Adrenal gland (tissue), 12 donors: ENCODE results near the gene TIMM50. TPM values are rescaled to one million over a fixed set of nuclear protein-coding genes. Genes with fewer than 3 reads are reported as not detected.
A peak's percentile ranks its signal among the peaks of the same experiment; 100 is the strongest.

ENCODE experiments used
- DNase-seq, 7 donors: peaks; one replicate each; pipeline ENCODE4 v3.0.0-alpha.2; 2019 to 2020
- H3K27ac ChIP-seq, 5 donors: fragments of 200-600 bp; sonication (generic) in 4 of 5; 1 replicate in 3 of 5; 2 replicates in 2 of 5; pipeline versions ENCODE4 v1.5.1 to v1.8.0; 2016 to 2020; ENCODE audit warnings: mild to moderate bottlenecking in 1 of 5
- H3K27me3 ChIP-seq: fragments of 200-600 bp; 2 replicates; pipeline ENCODE4 v1.8.0; 2021
- H3K36me3 ChIP-seq, 2 donors: fragments of 200-600 bp; replicated peaks in 1 of 2; 1 replicate in 1 of 2; 2 replicates in 1 of 2; pipeline versions ENCODE4 v1.5.1 to v1.8.0; 2018 to 2022
- H3K4me1 ChIP-seq, 2 donors: fragments of 200-600 bp; replicated peaks in 1 of 2; 1 replicate in 1 of 2; 2 replicates in 1 of 2; pipeline versions ENCODE4 v1.5.1 to v1.8.0; 2018 to 2021
- H3K4me3 ChIP-seq, 4 donors: fragments of 200-600 bp; sonication (generic) in 3 of 4; one replicate each; pipeline ENCODE4 v1.5.1; 2016 to 2018
- H3K9me3 ChIP-seq, 3 donors: fragments of 200-600 bp; sonication (generic) in 1 of 3; replicated peaks in 1 of 3; 1 replicate in 2 of 3; 2 replicates in 1 of 3; pipeline versions ENCODE4 v1.5.1 to v1.8.0; 2016 to 2021
- CTCF ChIP-seq, 6 experiments: fragments of 450-650 bp in 4 of 6; fragments of 200-600 bp in 2 of 6; sonication (generic) in 1 of 6; IDR thresholded peaks; 1 replicate in 5 of 6; 2 replicates in 1 of 6; pipeline versions ENCODE4 v1.5.1 to v1.8.0; 2016 to 2021; ENCODE audit warnings: antibody characterized with exemption in 6 of 6, mild to moderate bottlenecking in 2 of 6, moderate library complexity in 1 of 6
- POLR2A ChIP-seq, 2 donors: fragments of 450-650 bp; IDR thresholded peaks; one replicate each; pipeline ENCODE4 v1.6.1; 2017; ENCODE audit warnings: antibody characterized with exemption in 2 of 2, mild to moderate bottlenecking in 2 of 2, moderate library complexity in 1 of 2
- WGBS, 4 donors: extraction: QIAGEN DNeasy Blood & Tissue Kit in 2 of 4; methylation state at CpG; one replicate each; pipeline versions ENCODE4 v1.1.5 to v1.1.7; 2013 to 2017; 5-methylcytosine and 5-hydroxymethylcytosine counted together
- intact Hi-C, 2 donors: fragments of 100-400 bp; cut with DNase I; formaldehyde crosslinking; loops; one replicate each; pipeline versions ENCODE4 v1.14.1 to v1.15.0; 2022 to 2023
- polyA plus RNA-seq, 3 donors: library from polyadenylated mRNA; stranded (reverse); fragments of 200-250 nt in 2 of 3; fragments of 350-450 nt in 1 of 3; fragmentation: Illumina TruSeq in 1 of 3; extraction: RNeasy Lipid Tissue Mini Kit (QIAGEN cat#74804) in 1 of 3; gene quantifications; one replicate each; pipeline ENCODE4 v1.2.3, GENCODE V29; 2013 to 2014
- total RNA-seq, 9 donors: library from RNA; depleted of rRNA in 4 of 9; stranded (reverse); fragments of >200 nt in 4 of 9; fragments of 120-200 nt in 1 of 9; fragmentation: NEBNext Ultra II Directional in 1 of 9; extraction: Animal tissue kit (Norgen Biotek cat#: 25700) in 1 of 9; gene quantifications; one replicate each; pipeline versions ENCODE4 v1.1.0 to v1.2.4, GENCODE V29; 2013 to 2023
- donor health status: healthy with polysubstance abuse.
- donor health status: Bipolar disorder and iron deficiency.
- donor health status: DM: yes; HTN: yes; CAD: no.
- donor health status: DM: no; HTN: no; CAD: no.
- donor health status: DM: no; HTN: no; CAD: no.
- donor health status: DM: yes; HTN: yes; CAD: no.

The TIMM50 gene
- total and polyA plus RNA-seq, 12 donors = 52.8 to 147 (median 68.1) TPM

GRCh38 chr19:39539518-39540332 is 59.1 kb downstream of the TIMM50 start, which contains the start of gene EID2:
EID2 (minus strand) TSS chr19:39540161; CDS start chr19:39540079, 82 bp downstream.
- H3K9me3 ChIP-seq = no peaks in the 10 kb centered on the region
- H3K36me3 ChIP-seq = no peaks in the 10 kb centered on the region
- H3K27ac ChIP-seq = peak within 1 kb of the TSS; percentile 93 to 100 (median 97)
- H3K4me3 ChIP-seq = peak within 1 kb of the TSS; percentile 68 to 92 (median 78)
- no peaks in the 10 kb centered on the region for H3K27me3 ChIP-seq
- peak; percentile 94 to 98 (median 96) for DNase-seq
- H3K4me1 ChIP-seq = peaks cover 10 to 24% of the 10 kb centered on the region in 2 donors
- WGBS, 4 donors = 0 to 1% (median 0%) methylated on average over 21 to 84 of the region's 84 CpGs
- TF ChIP-seq POLR2A (IDR thresholded peaks at IDR 0.05) (peak; percentile 92 to 98), CTCF (IDR thresholded peaks at IDR 0.05) (peak; percentile 68 to 90 (median 82))
- intact Hi-C loops = loop anchor here in 1 of 2 donors (10.0 kb wide), 2 partner anchors 65 to 95 kb away; partner anchors contain the start of gene SUPT5H

- DNase-seq = no peak
- intact Hi-C loops = no loop called here
- H3K4me1 ChIP-seq = peaks cover 10 to 24% of the 10 kb centered on the region in 2 donors
- no peaks in the 10 kb centered on the region for H3K36me3 ChIP-seq
- TF ChIP-seq POLR2A (IDR thresholded peaks at IDR 0.05) = no peak
- TF ChIP-seq CTCF (IDR thresholded peaks at IDR 0.05) = peak in 1 of 6 experiments; percentile 11
- no peaks in the 10 kb centered on the region for H3K9me3 ChIP-seq
- peak overlapping the region in 1 of 4 donors; percentile 78 for H3K4me3 ChIP-seq
- no peaks in the 10 kb centered on the region for H3K27me3 ChIP-seq
- 4 to 6% (median 5%) methylated on average over 10 of the region's 10 CpGs for WGBS, 4 donors
- H3K27ac ChIP-seq = peak overlapping the region in 2 of 5 donors; percentile 96 to 100
These were observed 59.7 kb downstream of the TIMM50 start for GRCh38 chr19:39540333-39540673.

Other genes with a start within 250 kb of the TIMM50 start
- not detected for gene IFNL3, start 235.8 kb upstream of the TIMM50 start, total RNA-seq
- not detected for gene IFNL3, start 235.8 kb upstream of the TIMM50 start, polyA plus RNA-seq
- not detected for gene IFNL4, start 232.0 kb upstream of the TIMM50 start, total RNA-seq
- not detected for gene IFNL4, start 232.0 kb upstream of the TIMM50 start, polyA plus RNA-seq
- not detected for gene IFNL2, start 212.4 kb upstream of the TIMM50 start, total RNA-seq
- not detected for gene IFNL2, start 212.4 kb upstream of the TIMM50 start, polyA plus RNA-seq
- not detected for gene IFNL1, start 184.4 kb upstream of the TIMM50 start, total RNA-seq
- gene IFNL1, start 184.4 kb upstream of the TIMM50 start, polyA plus RNA-seq = not detected
- 1 to 10 TPM in 2 of 9 donors, under 1 TPM in 7; 0.34 to 1.4 (median 0.69) TPM for gene LRFN1, start 160.0 kb upstream of the TIMM50 start, total RNA-seq
- 1 to 10 TPM in 1 of 3 donors, under 1 TPM in 2; 0.15 to 1.8 (median 0.74) TPM for gene LRFN1, start 160.0 kb upstream of the TIMM50 start, polyA plus RNA-seq
- 10 to 100 TPM; 13.4 to 45.8 (median 35.2) TPM for gene GMFG, start 144.8 kb upstream of the TIMM50 start, total RNA-seq
- gene GMFG, start 144.8 kb upstream of the TIMM50 start, polyA plus RNA-seq = 10 to 100 TPM; 22.6 to 92.5 (median 76.2) TPM
- gene SAMD4B, start 138.4 kb upstream of the TIMM50 start, total RNA-seq = 100 to 1,000 TPM in 3 of 9 donors, 10 to 100 TPM in 6; 37.9 to 111 (median 98.5) TPM
- gene SAMD4B, start 138.4 kb upstream of the TIMM50 start, polyA plus RNA-seq = 100 to 1,000 TPM in 2 of 3 donors, 10 to 100 TPM in 1; 50.0 to 280 (median 211) TPM
- 10 to 100 TPM; 46.8 to 60.2 (median 54.2) TPM for gene PAF1, start 89.7 kb upstream of the TIMM50 start, total RNA-seq
- 10 to 100 TPM; 50.9 to 86.9 (median 51.6) TPM for gene PAF1, start 89.7 kb upstream of the TIMM50 start, polyA plus RNA-seq
- 100 to 1,000 TPM in 1 of 9 donors, 10 to 100 TPM in 8; 36.1 to 221 (median 64.0) TPM for gene MED29, start 89.5 kb upstream of the TIMM50 start, total RNA-seq
- gene MED29, start 89.5 kb upstream of the TIMM50 start, polyA plus RNA-seq = 10 to 100 TPM; 43.6 to 49.6 (median 49.2) TPM
- 100 to 1,000 TPM in 3 of 9 donors, 10 to 100 TPM in 5, 1 to 10 TPM in 1; 5.7 to 187 (median 81.8) TPM for gene ZFP36, start 74.0 kb upstream of the TIMM50 start, total RNA-seq
- 100 to 1,000 TPM in 2 of 3 donors, 10 to 100 TPM in 1; 64.8 to 193 (median 113) TPM for gene ZFP36, start 74.0 kb upstream of the TIMM50 start, polyA plus RNA-seq
- gene PLEKHG2, start 68.2 kb upstream of the TIMM50 start, total RNA-seq = 10 to 100 TPM in 8 of 9 donors, 1 to 10 TPM in 1; 9.6 to 23.4 (median 17.8) TPM
- gene PLEKHG2, start 68.2 kb upstream of the TIMM50 start, polyA plus RNA-seq = 10 to 100 TPM in 2 of 3 donors, 1 to 10 TPM in 1; 3.6 to 44.8 (median 16.3) TPM
- gene RPS16, start 44.9 kb upstream of the TIMM50 start, total RNA-seq = 1,000 to 10,000 TPM in 6 of 9 donors, 100 to 1,000 TPM in 3; 229 to 1,939 (median 1,252) TPM
- 1,000 to 10,000 TPM; 1,071 to 2,033 (median 1,152) TPM for gene RPS16, start 44.9 kb upstream of the TIMM50 start, polyA plus RNA-seq
- gene SUPT5H, start 35.3 kb upstream of the TIMM50 start, total RNA-seq = 100 to 1,000 TPM in 3 of 9 donors, 10 to 100 TPM in 6; 42.0 to 145 (median 85.3) TPM
- 100 to 1,000 TPM; 107 to 612 (median 233) TPM for gene SUPT5H, start 35.3 kb upstream of the TIMM50 start, polyA plus RNA-seq
- under 1 TPM in 1 of 9 donors, not detected in 8; 0.17 TPM for gene DLL3, start 18.1 kb downstream of the TIMM50 start, total RNA-seq
- under 1 TPM in 1 of 3 donors, not detected in 2; 0.10 TPM for gene DLL3, start 18.1 kb downstream of the TIMM50 start, polyA plus RNA-seq
- gene SELENOV, start 34.3 kb downstream of the TIMM50 start, total RNA-seq = not detected
- gene SELENOV, start 34.3 kb downstream of the TIMM50 start, polyA plus RNA-seq = not detected
- gene EID2B, start 52.0 kb downstream of the TIMM50 start, total RNA-seq = 1 to 10 TPM; 1.6 to 6.7 (median 3.8) TPM
- gene EID2B, start 52.0 kb downstream of the TIMM50 start, polyA plus RNA-seq = 1 to 10 TPM; 2.7 to 4.3 (median 3.8) TPM
- 10 to 100 TPM; 13.9 to 32.9 (median 25.3) TPM for gene EID2, start 59.3 kb downstream of the TIMM50 start, total RNA-seq
- 10 to 100 TPM; 19.2 to 31.7 (median 27.8) TPM for gene EID2, start 59.3 kb downstream of the TIMM50 start, polyA plus RNA-seq
- not detected for gene LGALS13, start 121.7 kb downstream of the TIMM50 start, total RNA-seq
- gene LGALS13, start 121.7 kb downstream of the TIMM50 start, polyA plus RNA-seq = not detected
- 1 to 10 TPM in 1 of 9 donors, not detected in 8; 1.4 TPM for gene LGALS16, start 175.1 kb downstream of the TIMM50 start, total RNA-seq
- not detected for gene LGALS16, start 175.1 kb downstream of the TIMM50 start, polyA plus RNA-seq
- gene LGALS14, start 223.6 kb downstream of the TIMM50 start, total RNA-seq = 1 to 10 TPM in 1 of 9 donors, not detected in 8; 2.2 TPM
- gene LGALS14, start 223.6 kb downstream of the TIMM50 start, polyA plus RNA-seq = not detected